ENCODE data around the gene MAP2K7.
"Not testable (repeated sequence)": the region's sequence is repeated elsewhere in the genome, so short reads cannot be mapped to it uniquely, and the experiment has no call there.

MAP2K7 gene

DNA sequence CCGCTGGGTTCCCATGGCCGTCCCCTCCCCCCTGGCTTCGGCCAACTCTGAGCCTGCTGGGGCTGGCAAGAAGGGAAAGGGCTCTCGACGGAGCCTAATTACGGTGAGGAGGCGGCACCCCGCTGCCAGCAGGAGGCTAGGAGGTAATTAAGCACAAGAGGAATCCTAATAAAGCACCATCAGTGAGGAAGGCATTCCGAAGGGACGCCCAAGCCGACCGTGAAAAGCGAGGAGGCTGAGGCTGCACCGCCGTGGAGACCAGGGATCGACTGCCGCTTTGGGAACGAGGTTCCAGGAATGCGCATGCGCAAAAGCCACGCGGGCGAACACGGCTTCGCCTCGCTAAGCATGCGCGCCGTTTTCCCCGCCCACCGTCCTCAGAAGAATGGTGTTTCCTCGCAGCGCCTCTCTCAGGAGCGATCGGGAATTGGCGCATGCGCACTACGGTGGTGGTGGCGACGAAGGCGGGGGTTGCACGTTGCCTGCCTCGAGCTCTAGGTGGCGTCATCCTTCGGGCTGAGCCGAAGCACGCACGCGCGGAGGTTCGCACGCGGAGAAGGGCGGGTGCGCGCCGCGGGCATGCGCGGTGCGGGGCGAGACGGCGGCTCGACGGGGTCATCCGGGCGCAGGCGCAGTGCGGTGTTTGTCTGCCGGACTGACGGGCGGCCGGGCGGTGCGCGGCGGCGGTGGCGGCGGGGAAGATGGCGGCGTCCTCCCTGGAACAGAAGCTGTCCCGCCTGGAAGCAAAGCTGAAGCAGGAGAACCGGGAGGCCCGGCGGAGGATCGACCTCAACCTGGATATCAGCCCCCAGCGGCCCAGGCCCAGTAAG lies at the start of gene MAP2K7:
Gene MAP2K7, plus strand, starts transcription at position 634 of the 830 bp plus-strand sequence. Its CDS starts 68 bp downstream, at position 702.
- peak; percentile 100 for DNase-seq (ENCODE audit: low read depth in 2 of 2, low spot score in 1 of 2)

DNA sequence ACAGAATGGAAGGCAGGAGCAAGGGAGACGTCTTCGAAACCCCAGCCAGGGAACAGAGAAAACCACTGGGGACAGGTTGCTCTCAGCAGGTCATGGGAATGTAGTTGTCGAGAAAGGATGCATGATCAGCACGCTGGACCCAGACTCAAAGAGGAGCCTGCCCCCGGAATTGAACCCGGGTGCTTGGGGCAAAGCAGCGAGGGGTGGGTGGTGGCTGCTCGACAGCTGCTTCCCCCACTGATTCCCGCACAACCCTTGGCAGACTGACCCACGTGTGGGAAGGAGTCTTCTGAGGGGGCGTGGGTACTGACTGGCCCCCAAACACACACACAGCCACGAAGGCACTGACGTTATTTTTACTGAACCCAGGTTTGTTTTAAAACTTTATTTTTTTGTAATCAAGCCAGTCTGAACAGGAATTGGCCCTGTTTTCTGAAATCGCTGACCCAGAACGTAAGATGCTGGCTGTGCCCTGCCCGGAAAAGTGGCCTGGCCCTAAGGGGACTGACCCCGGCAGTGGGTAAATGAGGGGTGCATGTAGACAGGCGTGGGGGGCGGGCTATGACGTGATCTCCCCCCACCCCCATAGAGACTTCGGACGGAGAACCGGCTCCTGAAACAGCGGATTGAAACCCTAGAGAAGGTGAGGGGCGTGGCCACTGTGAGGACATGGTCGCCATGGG lies 48.1 kb upstream of the MAP2K7 start:
- DNase-seq (ENCODE audit: low read depth in 2 of 2, low spot score in 1 of 2): no peak

DNA sequence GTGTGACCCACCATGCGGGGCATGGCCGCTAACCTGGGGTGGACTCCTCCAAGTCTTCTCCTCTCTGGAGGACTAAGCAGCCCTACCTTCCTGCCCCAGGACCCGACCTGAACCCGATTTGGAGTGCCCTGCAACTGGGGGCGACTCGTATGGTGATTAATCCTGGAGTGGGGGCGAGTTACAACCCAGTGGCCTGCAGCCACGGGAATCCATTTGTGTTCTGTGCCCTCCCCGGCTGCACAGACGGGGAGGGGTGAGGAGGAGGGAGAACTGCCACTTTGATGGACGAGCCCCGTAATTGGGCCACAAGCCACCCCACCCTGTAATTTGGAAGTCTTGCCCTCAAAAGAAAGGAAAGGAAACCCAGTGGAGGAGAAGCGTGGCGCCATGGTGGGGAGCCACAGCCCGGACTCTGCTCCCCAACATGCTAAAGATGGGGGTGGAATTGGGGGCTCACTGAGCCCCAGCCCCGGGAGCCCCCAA lies 47.5 kb upstream of the MAP2K7 start:
- no peak for DNase-seq (ENCODE audit: low read depth in 2 of 2, low spot score in 1 of 2)

- DNase-seq (ENCODE audit: low read depth in 2 of 2, low spot score in 1 of 2): no peak
These were observed 46.7 kb upstream of the MAP2K7 start for GRCh38 chr19:7856679-7857663.

DNA sequence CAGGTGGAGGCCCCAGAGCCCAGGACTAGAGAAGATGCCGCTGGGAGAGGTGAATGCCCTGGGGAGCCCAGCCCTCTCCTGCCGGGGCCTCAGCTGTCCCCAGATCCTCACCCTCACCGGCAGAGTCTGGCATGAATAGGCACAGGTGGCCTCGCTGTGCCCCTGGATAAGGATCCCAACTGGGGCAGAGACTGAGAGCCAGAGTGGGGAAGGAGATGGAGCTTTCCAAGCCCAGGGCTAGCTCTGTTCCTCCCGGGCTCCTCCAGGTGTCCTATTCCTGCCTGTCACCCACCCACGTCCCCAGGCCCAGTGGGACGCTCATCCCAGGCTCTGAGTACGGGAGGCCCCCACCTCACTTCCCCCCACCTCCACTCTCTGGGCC lies 46.0 kb upstream of the MAP2K7 start:
- DNase-seq (ENCODE audit: low read depth in 2 of 2, low spot score in 1 of 2): no peak

DNA sequence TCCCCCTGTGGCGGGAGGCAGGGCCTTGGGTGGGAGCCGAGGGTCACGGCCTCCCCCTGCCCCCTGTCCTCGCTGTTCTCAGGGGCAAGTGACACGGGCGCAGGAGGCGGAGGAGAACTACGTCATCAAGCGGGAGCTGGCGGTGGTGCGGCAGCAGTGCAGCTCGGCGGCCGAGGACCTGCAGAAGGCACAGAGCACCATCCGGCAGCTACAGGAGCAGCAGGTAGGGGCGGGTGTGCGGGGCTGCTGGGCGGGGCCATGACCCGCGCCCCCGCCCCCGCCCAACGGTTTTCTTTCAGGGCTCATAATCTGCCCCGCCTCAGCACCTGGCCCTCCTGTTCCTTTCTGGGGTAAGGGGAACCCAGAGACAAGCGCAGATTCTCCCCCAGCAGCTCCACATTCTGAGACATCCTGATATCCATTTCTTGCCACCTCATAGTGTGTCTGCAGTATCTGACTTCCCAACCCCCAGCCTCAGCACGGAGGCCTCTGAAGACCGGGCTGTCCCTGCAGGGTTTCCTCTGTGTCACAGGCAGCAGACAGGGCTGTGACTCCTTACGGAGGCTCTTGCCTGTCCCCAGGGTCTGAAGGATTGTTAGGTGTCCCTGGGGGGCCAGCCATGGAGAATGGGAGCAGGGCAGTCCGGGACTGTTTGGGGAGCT lies 45.4 kb upstream of the MAP2K7 start:
- DNase-seq (ENCODE audit: low read depth in 2 of 2, low spot score in 1 of 2): no peak

DNA sequence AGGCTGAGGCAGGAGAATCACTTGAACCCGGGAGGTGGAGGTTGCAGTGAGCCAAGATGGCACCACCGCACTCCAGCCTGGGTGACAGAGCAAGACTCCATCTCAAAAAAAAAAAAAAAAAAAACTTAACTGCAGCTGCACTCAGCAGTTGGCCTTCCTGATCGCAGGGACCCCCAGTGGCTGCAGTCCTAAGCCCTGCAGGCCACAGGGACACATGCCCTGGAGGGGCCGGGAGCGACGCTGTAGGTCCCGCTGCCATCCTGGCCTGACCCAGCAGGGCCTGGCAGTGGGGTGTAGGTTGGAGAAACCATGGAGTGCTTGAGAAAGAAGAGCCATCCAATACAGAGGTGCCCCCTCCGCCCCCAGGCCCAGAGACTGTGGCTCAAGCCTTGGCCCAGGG lies 44.6 kb upstream of the MAP2K7 start:
- DNase-seq (ENCODE audit: low read depth in 2 of 2, low spot score in 1 of 2): not testable (repeated sequence)

- no peak for DNase-seq (ENCODE audit: low read depth in 2 of 2, low spot score in 1 of 2)
These were observed 43.6 kb upstream of the MAP2K7 start for GRCh38 chr19:7859831-7860713.

DNA sequence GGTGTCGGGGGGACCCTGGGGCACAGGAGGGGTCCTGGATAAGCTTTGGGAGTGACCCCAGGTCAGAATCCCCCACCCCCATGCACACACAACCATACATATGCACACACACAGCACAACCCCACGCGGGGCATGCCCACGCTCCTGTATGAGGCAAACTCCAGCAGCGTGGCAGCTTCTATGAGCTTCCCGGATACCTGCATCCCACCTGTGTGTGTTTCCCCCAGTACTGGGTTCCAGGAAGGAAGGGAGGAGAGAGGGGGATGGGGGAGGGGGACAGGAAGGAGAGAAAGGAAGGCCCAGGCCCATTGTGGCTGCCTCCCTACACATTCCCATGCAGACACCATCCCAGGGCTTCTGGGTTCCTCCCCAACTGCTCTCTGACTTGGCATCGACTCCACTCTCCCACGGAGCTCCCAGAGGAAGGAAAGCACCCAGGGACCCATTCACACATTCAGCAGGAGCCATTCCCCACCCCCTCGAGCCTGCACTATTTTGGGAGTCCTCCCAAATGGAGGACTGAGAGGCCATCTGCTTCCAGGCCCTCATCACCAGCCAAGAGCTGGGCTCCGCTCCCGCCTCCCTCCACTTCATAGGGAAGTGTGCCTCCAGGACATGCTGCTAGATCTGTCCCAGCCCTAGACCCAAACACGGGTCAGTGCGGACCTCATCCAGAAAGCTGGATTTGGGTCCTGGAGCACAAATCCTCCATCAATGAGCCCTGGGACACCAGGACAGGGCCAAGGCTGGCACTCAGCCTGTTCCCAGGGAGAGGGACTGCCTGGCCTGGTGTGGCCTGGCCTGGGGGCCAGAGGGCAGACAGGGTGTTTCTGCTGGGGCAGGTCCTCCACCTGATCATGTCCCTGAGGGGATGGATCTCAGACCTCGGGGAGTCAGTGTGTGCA lies 42.7 kb upstream of the MAP2K7 start:
- no peak for DNase-seq (ENCODE audit: low read depth in 2 of 2, low spot score in 1 of 2)

GRCh38 chr19:7861619-7862412 lies 41.9 kb upstream of the MAP2K7 start:
- DNase-seq (ENCODE audit: low read depth in 2 of 2, low spot score in 1 of 2): no peak

GRCh38 chr19:7862413-7862951 lies 41.2 kb upstream of the MAP2K7 start:
- peak in 1 of 2 donors; percentile 46 for DNase-seq (ENCODE audit: low read depth in 2 of 2, low spot score in 1 of 2)

GRCh38 chr19:7863157-7863970 lies 40.3 kb upstream of the MAP2K7 start:
- no peak for DNase-seq (ENCODE audit: low read depth in 2 of 2, low spot score in 1 of 2)

GRCh38 chr19:7863971-7864689 lies 39.5 kb upstream of the MAP2K7 start:
- DNase-seq (ENCODE audit: low read depth in 2 of 2, low spot score in 1 of 2): no peak

DNA sequence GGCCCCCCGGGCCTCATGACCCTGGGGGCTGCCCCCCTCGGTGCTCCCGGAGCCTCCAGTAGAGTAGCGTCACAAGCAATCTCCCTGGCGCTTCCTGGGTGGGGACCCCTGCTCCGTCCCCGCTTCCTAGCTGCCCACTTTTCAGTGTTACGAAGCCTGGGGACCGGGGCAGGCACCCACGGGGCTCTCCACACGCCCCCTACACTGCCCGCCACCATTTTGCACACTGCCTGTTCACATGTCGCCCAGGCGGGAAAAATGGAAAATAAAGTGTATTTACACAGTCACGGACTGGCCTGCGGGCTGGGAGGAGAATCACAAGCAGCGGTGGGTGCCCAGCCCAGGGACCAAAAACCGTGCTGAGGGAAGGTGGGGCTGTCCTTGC lies 39.0 kb upstream of the MAP2K7 start:
- no peak for DNase-seq (ENCODE audit: low read depth in 2 of 2, low spot score in 1 of 2)

DNA sequence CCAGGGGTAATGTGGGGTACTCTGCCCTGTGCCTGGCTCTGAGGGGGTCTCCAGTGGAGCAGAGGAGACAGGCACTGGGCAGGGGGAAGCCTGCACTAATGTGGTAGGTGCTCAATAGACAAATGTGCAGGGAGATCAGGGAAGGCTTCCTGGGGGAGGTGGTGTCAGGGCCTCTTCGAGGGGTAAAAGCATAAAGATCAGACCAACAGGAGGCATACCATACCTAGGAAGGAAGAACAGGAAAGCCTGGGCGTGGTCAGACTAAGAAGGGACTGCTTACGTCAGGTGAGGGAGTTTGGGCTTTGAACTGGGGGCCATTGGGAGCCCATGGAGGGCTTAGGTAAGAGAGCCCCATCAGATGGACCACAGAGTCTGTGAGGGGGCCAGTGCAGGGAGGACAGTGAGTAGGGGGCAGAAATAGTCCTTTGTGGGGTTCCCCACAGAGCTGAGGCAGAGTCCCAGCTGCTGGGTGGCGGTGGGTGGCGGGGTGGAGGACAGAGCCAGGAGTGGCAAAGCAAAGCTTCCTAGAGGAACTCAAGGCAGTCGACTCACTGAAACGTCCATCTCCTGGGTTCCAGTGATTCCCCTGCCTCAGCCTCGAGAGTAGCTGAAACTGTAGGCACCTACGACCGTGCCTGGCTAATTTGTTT lies 38.3 kb upstream of the MAP2K7 start:
- DNase-seq (ENCODE audit: low read depth in 2 of 2, low spot score in 1 of 2): no peak

Measured in stimulated activated CD8-positive, alpha-beta memory T cell treated with anti-CD3 and anti-CD28 coated beads, Interleukin-4, amount 100 ng/mL, for 1 hour (primary cell).